ENCODE data around the gene GDF11.

GDF11 gene

DNA sequence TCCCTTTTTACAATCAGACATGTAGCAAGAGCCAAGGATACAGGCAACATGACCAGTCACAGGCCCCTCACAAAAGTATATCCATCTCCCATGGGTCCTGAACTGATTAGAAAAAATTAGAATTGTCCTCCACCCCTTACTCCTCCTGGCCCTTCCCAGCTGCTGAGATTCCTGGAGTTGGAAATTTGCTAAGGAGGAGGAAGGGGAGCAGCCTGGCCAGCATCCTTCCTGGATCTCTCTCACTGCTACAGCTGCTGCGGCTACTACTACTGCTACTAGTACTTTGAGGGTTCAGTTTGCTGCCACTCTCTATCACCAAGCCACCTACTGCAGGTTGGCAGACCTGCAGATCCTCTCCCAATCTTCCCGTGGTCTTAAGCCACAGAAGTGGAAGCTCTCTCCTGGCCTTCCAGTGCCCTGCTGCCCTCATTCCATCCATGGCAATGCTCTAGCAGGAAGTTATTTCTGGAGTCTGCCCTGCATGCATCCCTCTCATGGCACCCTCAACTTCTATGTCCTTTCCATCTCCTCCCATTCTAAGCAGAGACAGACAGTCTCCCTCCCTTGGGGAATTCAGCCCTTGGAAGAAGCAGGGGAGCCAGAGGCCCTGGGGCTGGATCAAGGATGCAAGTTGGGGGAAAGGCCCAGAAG is 36.2 kb upstream of the GDF11 start:
- Histone ChIP-seq H3K36me3 (ENCODE audit: control insufficient read depth in 5 of 5, insufficient read depth in 5 of 5, low read length in 5 of 5) (peaks cover 0 to 8% (median 4%) of the 10 kb centered on the region in 5 donors), H3K27me3 (ENCODE audit: control insufficient read depth in 5 of 5, insufficient read depth in 4 of 5, low read length in 5 of 5) (peaks cover 0 to 5% (median 0%) of the 10 kb centered on the region in 5 donors), H3K4me3 (ENCODE audit: low read depth in 1 of 5, low read length in 5 of 5) (peak overlapping the region; percentile 64 to 94 (median 70)), H3K9ac (ENCODE audit: low read length in 5 of 5) (peak overlapping the region; percentile 17 to 83 (median 64)), H3K27ac (ENCODE audit: low read depth, low read length) (peak overlapping the region; percentile 85), H3K9me3 (ENCODE audit: control insufficient read depth in 5 of 5, low read length in 5 of 5) (no peaks in the 10 kb centered on the region), H3K4me1 (ENCODE audit: control insufficient read depth in 5 of 5, insufficient read depth in 5 of 5, low read length in 5 of 5) (peaks cover 2 to 82% (median 78%) of the 10 kb centered on the region in 5 donors)

GRCh38 chr12:55707219-55707671 is 35.7 kb upstream of the GDF11 start:
- peaks cover 2 to 88% (median 78%) of the 10 kb centered on the region in 5 donors for H3K4me1 ChIP-seq (ENCODE audit: control insufficient read depth in 5 of 5, insufficient read depth in 5 of 5, low read length in 5 of 5)
- peak overlapping the region; percentile 17 to 83 (median 64) for H3K9ac ChIP-seq (ENCODE audit: low read length in 5 of 5)

DNA sequence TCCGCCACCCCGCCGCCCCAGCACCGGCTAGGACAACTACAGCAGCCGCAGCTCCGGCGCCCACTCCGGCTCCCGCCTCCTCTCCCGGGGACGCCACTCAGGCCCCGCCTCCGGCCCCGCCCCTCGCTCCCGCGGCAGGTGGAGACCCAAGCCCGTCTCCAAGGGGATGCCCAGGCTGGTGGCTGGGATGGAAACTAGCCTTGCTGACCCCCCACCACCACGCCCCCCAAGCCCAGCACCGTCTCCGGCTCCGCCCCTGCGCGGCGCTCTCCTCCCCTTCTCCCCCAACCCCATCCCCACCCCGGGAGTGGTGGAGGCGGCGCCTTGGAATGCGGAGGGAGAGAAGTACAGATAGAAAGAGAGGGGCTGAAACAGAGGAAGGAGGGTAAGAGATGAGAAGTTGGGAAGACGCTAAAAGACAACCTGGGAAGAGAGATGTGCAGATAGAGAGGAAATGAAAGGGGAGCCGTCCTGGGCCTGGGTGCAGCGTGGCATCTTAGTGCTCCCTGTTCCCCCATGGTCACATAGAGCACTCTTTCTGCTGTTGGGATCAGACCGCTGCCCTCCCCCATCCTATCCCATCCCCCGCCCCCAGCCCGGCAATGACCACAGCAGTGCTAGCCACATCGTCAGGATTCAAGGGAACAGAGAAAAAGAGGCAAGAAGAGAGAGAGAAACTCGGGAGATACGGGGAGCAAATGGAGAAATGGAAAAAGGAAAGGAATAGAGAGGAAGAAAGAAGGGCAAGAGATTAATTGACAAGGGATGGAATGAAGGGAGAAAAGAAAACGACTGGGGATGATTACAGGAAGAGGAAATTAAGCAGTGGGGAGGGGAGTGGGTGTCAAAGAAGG is 34.9 kb upstream of the GDF11 start, which contains the start of gene ITGA7:
Gene ITGA7, minus strand, starts transcription at position 64 of the 854 bp plus-strand sequence. CDS start 222 bp downstream, outside the sequence.
- peak within 1 kb of the TSS; percentile 64 to 94 (median 70) for H3K4me3 ChIP-seq (ENCODE audit: low read depth in 1 of 5, low read length in 5 of 5)
- H3K9me3 ChIP-seq (ENCODE audit: control insufficient read depth in 5 of 5, low read length in 5 of 5): no peaks in the 10 kb centered on the region
- H3K4me1 ChIP-seq (ENCODE audit: control insufficient read depth in 5 of 5, insufficient read depth in 5 of 5, low read length in 5 of 5): peaks cover 0 to 91% (median 78%) of the 10 kb centered on the region in 5 donors
- H3K27me3 ChIP-seq (ENCODE audit: control insufficient read depth in 5 of 5, insufficient read depth in 4 of 5, low read length in 5 of 5): peaks cover 0 to 5% (median 0%) of the 10 kb centered on the region in 5 donors
- no peaks in the 10 kb centered on the region for H3K36me3 ChIP-seq (ENCODE audit: control insufficient read depth in 5 of 5, insufficient read depth in 5 of 5, low read length in 5 of 5)
- peak within 1 kb of the TSS; percentile 35 to 83 (median 64) for H3K9ac ChIP-seq (ENCODE audit: low read length in 5 of 5)
- peak within 1 kb of the TSS; percentile 96 for H3K27ac ChIP-seq (ENCODE audit: low read depth, low read length)

More at GRCh38 chr12:55707219-55707671, 35.7 kb upstream of the GDF11 start:
- Histone ChIP-seq H3K36me3 (ENCODE audit: control insufficient read depth in 5 of 5, insufficient read depth in 5 of 5, low read length in 5 of 5) (peaks cover 0 to 6% (median 4%) of the 10 kb centered on the region in 5 donors), H3K9me3 (ENCODE audit: control insufficient read depth in 5 of 5, low read length in 5 of 5) (no peaks in the 10 kb centered on the region), H3K4me3 (ENCODE audit: low read depth in 1 of 5, low read length in 5 of 5) (peak overlapping the region; percentile 64 to 94 (median 70)), H3K27ac (ENCODE audit: low read depth, low read length) (peak overlapping the region; percentile 85), H3K27me3 (ENCODE audit: control insufficient read depth in 5 of 5, insufficient read depth in 4 of 5, low read length in 5 of 5) (peaks cover 0 to 5% (median 0%) of the 10 kb centered on the region in 5 donors)

- no peaks in the 10 kb centered on the region for H3K9me3 ChIP-seq (ENCODE audit: control insufficient read depth in 5 of 5, low read length in 5 of 5)
- H3K4me3 ChIP-seq (ENCODE audit: low read depth in 1 of 5, low read length in 5 of 5): peak overlapping the region; percentile 58 to 84 (median 67)
- peak overlapping the region; percentile 96 for H3K27ac ChIP-seq (ENCODE audit: low read depth, low read length)
- H3K4me1 ChIP-seq (ENCODE audit: control insufficient read depth in 5 of 5, insufficient read depth in 5 of 5, low read length in 5 of 5): peaks cover 0 to 88% (median 75%) of the 10 kb centered on the region in 5 donors
- H3K36me3 ChIP-seq (ENCODE audit: control insufficient read depth in 5 of 5, insufficient read depth in 5 of 5, low read length in 5 of 5): no peaks in the 10 kb centered on the region
- H3K9ac ChIP-seq (ENCODE audit: low read length in 5 of 5): peak overlapping the region in 3 of 5 donors; percentile 35 to 82 (median 74)
- peaks cover 0 to 5% (median 0%) of the 10 kb centered on the region in 5 donors for H3K27me3 ChIP-seq (ENCODE audit: control insufficient read depth in 5 of 5, insufficient read depth in 4 of 5, low read length in 5 of 5)
These were observed 34.2 kb upstream of the GDF11 start for GRCh38 chr12:55708695-55709233.

- Histone ChIP-seq H3K27ac (ENCODE audit: low read depth, low read length) (peak overlapping the region; percentile 96), H3K27me3 (ENCODE audit: control insufficient read depth in 5 of 5, insufficient read depth in 4 of 5, low read length in 5 of 5) (no peaks in the 10 kb centered on the region), H3K9me3 (ENCODE audit: control insufficient read depth in 5 of 5, low read length in 5 of 5) (no peaks in the 10 kb centered on the region), H3K4me1 (ENCODE audit: control insufficient read depth in 5 of 5, insufficient read depth in 5 of 5, low read length in 5 of 5) (peaks cover 7 to 82% (median 63%) of the 10 kb centered on the region in 5 donors), H3K4me3 (ENCODE audit: low read depth in 1 of 5, low read length in 5 of 5) (peak overlapping the region; percentile 58 to 84 (median 67)), H3K9ac (ENCODE audit: low read length in 5 of 5) (peak overlapping the region; percentile 59 to 94 (median 74)), H3K36me3 (ENCODE audit: control insufficient read depth in 5 of 5, insufficient read depth in 5 of 5, low read length in 5 of 5) (no peaks in the 10 kb centered on the region)
These were observed 31.0 kb upstream of the GDF11 start for GRCh38 chr12:55711786-55712553.

GRCh38 chr12:55712700-55713415 is 30.1 kb upstream of the GDF11 start:
- H3K36me3 ChIP-seq (ENCODE audit: control insufficient read depth in 5 of 5, insufficient read depth in 5 of 5, low read length in 5 of 5): no peaks in the 10 kb centered on the region
- no peaks in the 10 kb centered on the region for H3K27me3 ChIP-seq (ENCODE audit: control insufficient read depth in 5 of 5, insufficient read depth in 4 of 5, low read length in 5 of 5)
- H3K27ac ChIP-seq (ENCODE audit: low read depth, low read length): peak overlapping the region; percentile 96
- H3K9me3 ChIP-seq (ENCODE audit: control insufficient read depth in 5 of 5, low read length in 5 of 5): no peaks in the 10 kb centered on the region
- H3K4me1 ChIP-seq (ENCODE audit: control insufficient read depth in 5 of 5, insufficient read depth in 5 of 5, low read length in 5 of 5): peaks cover 16 to 84% (median 65%) of the 10 kb centered on the region in 5 donors
- H3K4me3 ChIP-seq (ENCODE audit: low read depth in 1 of 5, low read length in 5 of 5): peak overlapping the region in 4 of 5 donors; percentile 13 to 84 (median 61)
- H3K9ac ChIP-seq (ENCODE audit: low read length in 5 of 5): peak overlapping the region; percentile 2 to 82 (median 48)

DNA sequence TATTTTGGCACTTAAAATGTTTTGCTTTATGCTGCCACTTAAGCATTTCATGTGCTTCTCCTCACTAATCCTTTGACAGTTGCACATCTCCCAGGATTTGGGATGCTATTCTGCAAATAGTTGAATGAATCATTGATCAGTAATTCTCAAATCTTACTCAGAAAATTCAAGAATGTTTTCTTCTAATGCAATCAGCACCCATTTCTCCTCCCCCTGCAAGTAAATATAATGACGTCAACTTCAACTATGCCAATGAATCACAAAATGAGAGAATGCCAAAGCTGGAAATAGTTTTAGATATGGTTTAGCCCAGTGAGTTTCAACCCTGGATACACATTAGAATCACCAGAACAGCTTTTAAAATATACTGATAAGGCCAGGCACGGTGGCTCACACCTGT is 29.2 kb upstream of the GDF11 start:
- Histone ChIP-seq H3K9ac (ENCODE audit: low read length in 5 of 5) (peak overlapping the region in 1 of 5 donors; percentile 58), H3K4me1 (ENCODE audit: control insufficient read depth in 5 of 5, insufficient read depth in 5 of 5, low read length in 5 of 5) (peaks cover 21 to 85% (median 66%) of the 10 kb centered on the region in 5 donors), H3K27ac (ENCODE audit: low read depth, low read length) (peak overlapping the region; percentile 96)

GRCh38 chr12:55715169-55715764 is 27.7 kb upstream of the GDF11 start:
- Histone ChIP-seq H3K4me1 (ENCODE audit: control insufficient read depth in 5 of 5, insufficient read depth in 5 of 5, low read length in 5 of 5) (peaks cover 32 to 85% (median 68%) of the 10 kb centered on the region in 5 donors), H3K27ac (ENCODE audit: low read depth, low read length) (peak overlapping the region; percentile 96), H3K4me3 (ENCODE audit: low read depth in 1 of 5, low read length in 5 of 5) (peak overlapping the region; percentile 51 to 81 (median 72)), H3K27me3 (ENCODE audit: control insufficient read depth in 5 of 5, insufficient read depth in 4 of 5, low read length in 5 of 5) (no peaks in the 10 kb centered on the region), H3K36me3 (ENCODE audit: control insufficient read depth in 5 of 5, insufficient read depth in 5 of 5, low read length in 5 of 5) (peaks cover 0 to 10% (median 0%) of the 10 kb centered on the region in 5 donors), H3K9me3 (ENCODE audit: control insufficient read depth in 5 of 5, low read length in 5 of 5) (no peaks in the 10 kb centered on the region), H3K9ac (ENCODE audit: low read length in 5 of 5) (peak overlapping the region; percentile 20 to 91 (median 81))

More for the DNA sequence above, 29.2 kb upstream of the GDF11 start:
- peaks cover 0 to 1% (median 0%) of the 10 kb centered on the region in 5 donors for H3K36me3 ChIP-seq (ENCODE audit: control insufficient read depth in 5 of 5, insufficient read depth in 5 of 5, low read length in 5 of 5)
- no peaks in the 10 kb centered on the region for H3K9me3 ChIP-seq (ENCODE audit: control insufficient read depth in 5 of 5, low read length in 5 of 5)
- no peaks in the 10 kb centered on the region for H3K27me3 ChIP-seq (ENCODE audit: control insufficient read depth in 5 of 5, insufficient read depth in 4 of 5, low read length in 5 of 5)
- H3K4me3 ChIP-seq (ENCODE audit: low read depth in 1 of 5, low read length in 5 of 5): no peak overlapping the region

Data from subcutaneous abdominal adipose tissue (tissue), 5 donors.